Measurements from ENCODE around the gene CD7. TPM values are rescaled to one million over a fixed set of nuclear protein-coding genes. Genes with fewer than 3 reads are reported as not detected.

The CD7 gene
- total and polyA plus RNA-seq, 9 of the 15 experiments (the other 6 are each of a cell fraction or from before 2014, with no cell fraction given) = 0.21 to 0.35 TPM; not detected in 7

GRCh38 chr17:82361885-82362633, 44.7 kb upstream of the CD7 start:
- intact Hi-C loops (cut with micrococcal nuclease) (no loop called here), in situ Hi-C loops (cut with MboI) (no loop called here)
- no peak overlapping the region for H3K9ac ChIP-seq (ENCODE audit: insufficient read depth in 1 of 2, low read depth in 2 of 2, low read length in 2 of 2)
- H3K79me2 ChIP-seq (ENCODE audit: control insufficient read depth, insufficient read depth, low read length) = no peaks in the 10 kb centered on the region
- H3K9me1 ChIP-seq (ENCODE audit: control insufficient read depth, insufficient read depth, low read length) = no peaks in the 10 kb centered on the region
- WGBS (ENCODE audit: insufficient coverage, low coverage, missing lambda C conversion rate) = 69% methylated on average over 6 of the region's 6 CpGs
- CTCF ChIA-PET (ENCODE audit: low intra/inter-chr PET ratio) = no interaction called here
- no peaks in the 10 kb centered on the region for H4K20me1 ChIP-seq (replicated peaks; ENCODE audit: control insufficient read depth, insufficient read depth, low read length)
- no peak overlapping the region for H3K27ac ChIP-seq (ENCODE audit: extremely low read depth, low read depth, low read length)
- H3K4me3 ChIP-seq = no peak overlapping the region
- H2AFZ ChIP-seq (ENCODE audit: low read depth, low read length) = no peak overlapping the region
- H3K4me1 ChIP-seq (replicated peaks in 1 of 2; ENCODE audit: control insufficient read depth in 2 of 2, insufficient read depth in 2 of 2, low read length in 2 of 2) = peaks cover 12 to 24% of the 10 kb centered on the region in 2 experiments; a peak in 4 of 5 replicates
- FAIRE-seq (no peak), DNase-seq (ENCODE audit: extremely low read depth in 1 of 4, low spot score in 3 of 4) (no peak), ATAC-seq (no peak)
- TF ChIP-seq NR4A1 (CRISPR knock-in tag; IDR thresholded peaks at IDR 0.05) (no peak), NR4A1 (tag; IDR thresholded peaks at IDR 0.05) (no peak), ZNF318 (IDR thresholded peaks at IDR 0.05; ENCODE audit: borderline replicate concordance in 1 of 2, low read depth in 1 of 2) (no peak), ESRRB (CRISPR knock-in tag; IDR thresholded peaks at IDR 0.05; ENCODE audit: borderline replicate concordance) (no peak), WHSC1 (IDR thresholded peaks at IDR 0.05; ENCODE audit: low read length) (no peak), CHCHD3 (CRISPR knock-in tag; IDR thresholded peaks at IDR 0.05) (no peak), IRF1 (CRISPR knock-in tag; IDR thresholded peaks at IDR 0.05; ENCODE audit: borderline replicate concordance) (no peak)
- no peaks in the 10 kb centered on the region for H3K9me3 ChIP-seq (replicated peaks; ENCODE audit: control insufficient read depth, insufficient read depth, low read depth, low read length)
- BruUV-seq (replicated peaks) = no TSS peak
- H3K27me3 ChIP-seq (ENCODE audit: control insufficient read depth in 2 of 2, insufficient read depth in 2 of 2, low read length in 2 of 2) = no peaks in the 10 kb centered on the region
- POLR2A ChIA-PET = interaction anchor here (0.7 to 1.3 kb wide), 5 partner anchors 8 to 127 kb away, joined by 3 to 4 read pairs (median 3); no protein-coding TSS in a partner anchor
- no peaks in the 10 kb centered on the region for H3K36me3 ChIP-seq (ENCODE audit: control insufficient read depth, insufficient read depth, low read length)
- no peak overlapping the region for H3K4me2 ChIP-seq (ENCODE audit: insufficient read depth, low read length)

Measured in K562 (cell line).